NCI-H2196 (cell line): Measurements from ENCODE around the gene FRMD6.

ENCODE experiments used
- DNase-seq: peaks from one replicate; lab custom pipeline; 2025; ENCODE audit not compliant: unreplicated experiment; lab: John Stamatoyannopoulos, UW

Gene FRMD6

GRCh38 chr14:51663783-51664326, 12.1 kb downstream of the FRMD6 start:
- no peak for DNase-seq

GRCh38 chr14:51666070-51666469, 14.4 kb downstream of the FRMD6 start:
- DNase-seq: no peak

- no peak for DNase-seq
These were observed 15.1 kb downstream of the FRMD6 start for GRCh38 chr14:51666826-51667225.

GRCh38 chr14:51668870-51669269, 17.2 kb downstream of the FRMD6 start:
- DNase-seq: no peak

DNA sequence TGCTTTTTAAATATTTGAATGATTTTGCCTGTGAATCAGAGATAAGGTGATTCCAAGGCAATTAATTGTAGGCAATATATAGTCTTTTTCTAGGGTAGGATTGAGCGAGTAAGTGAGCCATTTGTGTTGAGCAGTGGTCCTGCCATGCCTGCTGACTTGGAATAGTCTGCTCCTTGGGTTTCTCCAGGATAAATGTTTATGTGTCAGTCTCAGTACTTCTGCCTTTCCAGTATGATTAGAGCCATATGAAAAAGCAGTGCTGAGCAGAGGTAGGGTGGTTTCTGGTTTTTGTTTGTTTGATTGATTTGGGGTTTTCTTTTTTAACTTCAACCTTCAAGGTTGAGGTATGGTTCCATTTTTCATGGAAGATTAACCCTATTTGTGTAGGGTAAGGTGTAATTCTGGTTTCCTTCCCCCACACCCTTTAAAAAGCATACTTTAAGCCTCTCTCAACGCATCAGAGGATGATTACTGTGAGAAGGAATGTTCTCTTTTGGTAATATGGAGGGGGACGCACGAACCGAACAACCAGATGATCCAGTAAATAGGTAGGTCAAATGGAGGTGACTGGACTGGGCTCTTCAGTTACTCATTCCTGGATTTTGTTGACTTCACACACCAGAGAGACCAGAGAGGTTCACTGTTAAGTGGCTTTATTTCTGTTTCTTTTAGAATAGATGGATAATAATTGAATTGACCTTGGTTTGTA, 22.7 kb downstream of the FRMD6 start:
- no peak for DNase-seq

GRCh38 chr14:51676549-51676948, 24.8 kb downstream of the FRMD6 start:
- DNase-seq: no peak

GRCh38 chr14:51677266-51677665, 25.6 kb downstream of the FRMD6 start:
- no peak for DNase-seq

- DNase-seq: no peak
These were observed 26.0 kb downstream of the FRMD6 start for GRCh38 chr14:51677738-51678137.

DNA sequence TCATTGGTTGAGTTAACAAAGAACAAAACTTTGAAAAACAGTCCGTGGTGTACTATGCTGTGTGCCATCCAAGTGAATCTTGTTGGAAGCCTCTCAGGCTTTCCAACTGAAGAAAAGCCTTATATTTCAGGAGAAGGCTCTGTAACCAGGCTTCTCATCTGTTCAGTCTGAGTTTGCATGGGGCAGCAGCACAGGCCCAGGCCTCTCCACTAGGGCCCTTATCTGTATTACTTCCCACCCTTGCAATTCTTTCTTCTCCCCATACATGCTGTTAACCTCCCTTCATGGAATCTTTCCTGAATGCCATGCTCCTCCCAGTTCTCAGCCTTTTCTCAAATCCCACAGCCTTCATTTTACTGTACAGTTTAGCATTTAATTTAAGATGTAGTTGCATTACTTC, 28.3 kb downstream of the FRMD6 start:
- DNase-seq: no peak

- DNase-seq: no peak
These were observed 29.7 kb downstream of the FRMD6 start for GRCh38 chr14:51681411-51681810.

DNA sequence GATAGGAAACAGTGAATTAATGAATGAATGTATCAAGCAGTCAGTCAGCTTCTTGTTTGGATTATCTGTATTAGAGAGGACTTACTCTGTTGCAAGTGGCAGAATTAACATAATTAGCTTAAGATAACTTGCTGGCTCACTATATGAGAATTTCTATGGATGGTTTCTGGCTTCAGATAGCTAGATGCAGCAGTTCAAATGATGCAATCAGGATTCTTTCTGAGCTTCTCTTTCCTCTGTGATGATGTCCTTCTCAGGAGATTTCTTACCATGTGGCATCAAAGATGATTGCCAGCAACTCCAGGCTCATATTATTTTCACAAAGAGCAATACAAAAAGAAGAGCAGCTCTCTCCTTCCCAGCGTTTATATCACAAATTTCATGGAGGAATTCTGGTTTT, 30.7 kb downstream of the FRMD6 start:
- no peak for DNase-seq

DNA sequence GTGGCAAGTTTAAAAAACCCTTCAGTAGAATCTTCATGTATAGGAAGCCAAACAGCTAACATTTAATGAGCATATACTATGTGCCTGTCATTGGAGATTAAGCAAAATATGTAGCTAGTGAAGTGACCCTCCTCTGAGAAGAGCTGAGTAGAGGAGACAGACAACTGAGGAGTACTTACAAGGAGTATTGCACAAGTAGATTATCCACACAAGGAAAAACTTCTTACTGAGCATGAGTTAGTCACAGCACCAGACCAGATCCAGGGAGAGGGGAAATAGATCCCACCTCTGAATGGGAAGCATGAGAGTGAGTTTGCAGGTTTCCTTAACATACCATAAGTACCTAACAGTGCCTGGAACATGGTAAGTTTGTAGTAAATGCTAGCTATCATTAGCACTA, 33.0 kb downstream of the FRMD6 start:
- DNase-seq: no peak

- no peak for DNase-seq
These were observed 39.5 kb downstream of the FRMD6 start for GRCh38 chr14:51691176-51691575.

- DNase-seq: no peak
These were observed 40.9 kb downstream of the FRMD6 start for GRCh38 chr14:51692646-51693045.

DNA sequence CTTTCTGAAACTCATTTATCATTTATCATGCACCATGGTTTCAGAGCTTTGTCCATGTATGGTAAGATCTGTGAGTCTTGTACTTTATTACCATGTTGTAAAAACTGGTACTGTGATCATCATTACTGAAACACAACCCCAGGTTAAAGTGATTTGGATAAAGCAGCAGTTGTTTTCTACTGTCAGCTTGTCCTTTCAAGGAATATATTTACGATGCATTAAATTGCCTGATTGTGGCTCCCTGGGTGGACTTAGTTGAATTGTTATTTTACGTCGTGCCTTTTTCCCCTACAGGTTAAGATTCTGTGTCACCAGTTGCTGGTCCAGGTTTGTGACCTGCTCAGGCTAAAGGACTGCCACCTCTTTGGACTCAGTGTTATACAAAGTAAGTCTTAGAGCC, 46.1 kb downstream of the FRMD6 start:
- no peak for DNase-seq

DNA sequence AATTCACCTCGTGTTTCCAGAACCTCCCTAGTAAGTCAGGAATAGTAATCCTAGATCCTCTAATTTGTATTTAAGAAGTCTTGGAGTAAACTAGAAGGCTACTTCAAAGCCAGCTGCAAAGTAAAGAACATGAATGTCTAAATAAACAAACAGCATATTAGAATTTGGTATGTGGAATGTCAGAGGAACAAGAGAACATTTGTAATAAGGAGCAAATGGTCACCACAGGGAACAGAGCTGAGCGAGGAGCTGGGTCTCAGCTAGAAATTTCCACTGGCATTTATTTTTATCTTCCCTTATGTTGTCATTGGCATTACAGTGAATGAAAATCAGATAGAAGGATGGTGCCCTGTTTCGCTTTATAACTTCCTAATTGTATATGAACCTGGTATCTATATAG, 50.2 kb downstream of the FRMD6 start:
- no peak for DNase-seq

GRCh38 chr14:51703787-51704186, 52.1 kb downstream of the FRMD6 start:
- no peak for DNase-seq

- DNase-seq: no peak
These were observed 52.8 kb downstream of the FRMD6 start for GRCh38 chr14:51704545-51704944.

- DNase-seq: no peak
These were observed 55.6 kb downstream of the FRMD6 start for GRCh38 chr14:51707327-51707726.

GRCh38 chr14:51711505-51711904, 59.8 kb downstream of the FRMD6 start:
- no peak for DNase-seq

DNA sequence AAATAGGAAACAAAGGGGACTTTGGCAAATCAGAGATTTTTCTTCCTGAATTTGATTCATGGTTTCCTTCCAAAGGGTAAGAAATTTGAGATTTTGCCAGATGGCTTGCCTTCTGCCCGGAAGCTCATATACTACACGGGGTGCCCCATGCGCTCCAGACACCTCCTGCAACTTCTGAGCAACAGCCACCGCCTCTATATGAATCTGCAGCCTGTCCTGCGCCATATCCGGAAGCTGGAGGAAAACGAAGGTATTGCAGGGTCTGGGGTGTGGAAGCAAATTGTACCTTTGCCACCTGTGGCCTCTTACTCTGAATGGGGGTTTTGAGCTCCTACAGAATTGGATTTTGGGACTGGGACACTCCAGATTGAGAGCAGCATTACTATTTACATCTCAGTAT, 63.5 kb downstream of the FRMD6 start:
- no peak for DNase-seq

GRCh38 chr14:51715742-51716141, 64.0 kb downstream of the FRMD6 start:
- DNase-seq: no peak

DNA sequence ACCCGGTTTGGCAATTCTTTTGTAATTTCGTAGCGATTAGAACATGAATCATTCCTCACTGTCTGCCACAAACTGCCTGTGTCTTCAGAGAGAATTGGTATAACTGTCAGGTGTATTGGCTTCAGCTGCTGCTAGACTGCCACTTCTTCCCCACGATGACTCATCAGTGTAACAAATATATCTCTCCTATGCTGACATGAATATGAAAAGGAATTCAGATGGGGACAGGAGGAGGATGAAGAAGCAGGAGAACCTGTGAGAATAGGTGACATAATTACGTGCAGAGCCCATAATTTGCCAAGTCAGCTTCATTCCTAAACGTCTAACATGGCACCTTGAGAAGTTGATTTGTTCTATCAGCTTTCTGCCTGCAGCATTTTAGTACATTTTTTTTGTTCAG, 64.9 kb downstream of the FRMD6 start:
- no peak for DNase-seq
